Esophagus squamous epithelium (tissue), 5 donors: ENCODE data around the gene C6orf62. TPM values are rescaled to one million over a fixed set of nuclear protein-coding genes. Genes with fewer than 3 reads are reported as not detected.
"Not testable (repeated sequence)": the region's sequence is repeated elsewhere in the genome, so short reads cannot be mapped to it uniquely, and the experiment has no call there.

Source experiments
- DNase-seq: peaks from one replicate; lab custom pipeline; 2025; lab: John Stamatoyannopoulos, UW
- H3K27ac ChIP-seq, 4 donors: fragments of 200-600 bp; sonication (generic); one replicate each; pipeline ENCODE4 v1.5.1; 2016 to 2019; ENCODE audit warnings: mild to moderate bottlenecking in 1 of 4
- H3K27me3 ChIP-seq, 4 donors: fragments of 200-600 bp; sonication (generic); 1 replicate in 3 of 4; 2 replicates in 1 of 4; pipeline versions ENCODE4 v1.5.1 to v1.6.0; 2017 to 2021; ENCODE audit warnings: antibody characterized with exemption in 1 of 4
- H3K36me3 ChIP-seq, 3 donors: fragments of 200-600 bp; sonication (generic); one replicate each; pipeline ENCODE4 v1.5.1; 2016 to 2019
- H3K4me1 ChIP-seq, 3 donors: fragments of 200-600 bp; sonication (generic); one replicate each; pipeline ENCODE4 v1.5.1; 2017 to 2019
- H3K4me3 ChIP-seq, 4 donors: fragments of 200-600 bp; sonication (generic); 1 replicate in 3 of 4; 2 replicates in 1 of 4; pipeline ENCODE4 v1.5.1; 2016 to 2019; ENCODE audit warnings: mild to moderate bottlenecking in 2 of 4, moderate library complexity in 1 of 4
- H3K9me3 ChIP-seq, 3 donors: fragments of 200-600 bp; sonication (generic); one replicate each; pipeline ENCODE4 v1.5.1; 2016 to 2019
- CTCF ChIP-seq, 6 experiments: fragments of 450-650 bp in 4 of 6; fragments of 200-600 bp in 2 of 6; sonication (generic) in 2 of 6; IDR thresholded peaks; one replicate each; pipeline ENCODE4 v1.5.1; 2016 to 2019; ENCODE audit warnings: antibody characterized with exemption in 6 of 6, mild to moderate bottlenecking in 4 of 6, moderate library complexity in 4 of 6
- POLR2A ChIP-seq, 4 donors: fragments of 450-650 bp; IDR thresholded peaks; one replicate each; pipeline ENCODE4 v1.6.1; 2017; ENCODE audit warnings: antibody characterized with exemption in 4 of 4, mild to moderate bottlenecking in 4 of 4, moderate library complexity in 3 of 4
- WGBS, 2 donors: methylation state at CpG; one replicate each; pipeline ENCODE4 v1.1.5; 2018; 5-methylcytosine and 5-hydroxymethylcytosine counted together
- intact Hi-C: fragments of 100-400 bp; cut with DNase I; formaldehyde crosslinking; loops from one replicate; pipeline ENCODE4 v1.15.0; 2022
- total RNA-seq, 4 donors: library from RNA; depleted of rRNA; stranded (reverse); fragments of >200 nt; gene quantifications; one replicate each; pipeline ENCODE4 v1.1.0, GENCODE V29; 2016
- donor health status: DM: yes; HTN: yes; CAD: no.

Gene C6orf62
- total RNA-seq, 4 donors from 2014 or later: 38.5 to 82.9 (median 54.8) TPM

- 79 to 92% methylated on average over 1 of the region's 1 CpG for WGBS, 2 donors
- H3K9me3 ChIP-seq: peaks cover 0 to 18% (median 15%) of the 10 kb centered on the region in 3 donors
- H3K36me3 ChIP-seq: no peaks in the 10 kb centered on the region
- peaks cover 0 to 10% (median 0%) of the 10 kb centered on the region in 3 donors for H3K4me1 ChIP-seq
- TF ChIP-seq CTCF (IDR thresholded peaks at IDR 0.05): no peak
- TF ChIP-seq POLR2A (IDR thresholded peaks at IDR 0.05): no peak
- intact Hi-C loops: no loop called here
- H3K27me3 ChIP-seq: no peaks in the 10 kb centered on the region
- H3K27ac ChIP-seq: no peak overlapping the region
- no peak overlapping the region for H3K4me3 ChIP-seq
- DNase-seq: no peak
Observed at GRCh38 chr6:24734166-24734565, 15.2 kb upstream of the C6orf62 start.

DNA sequence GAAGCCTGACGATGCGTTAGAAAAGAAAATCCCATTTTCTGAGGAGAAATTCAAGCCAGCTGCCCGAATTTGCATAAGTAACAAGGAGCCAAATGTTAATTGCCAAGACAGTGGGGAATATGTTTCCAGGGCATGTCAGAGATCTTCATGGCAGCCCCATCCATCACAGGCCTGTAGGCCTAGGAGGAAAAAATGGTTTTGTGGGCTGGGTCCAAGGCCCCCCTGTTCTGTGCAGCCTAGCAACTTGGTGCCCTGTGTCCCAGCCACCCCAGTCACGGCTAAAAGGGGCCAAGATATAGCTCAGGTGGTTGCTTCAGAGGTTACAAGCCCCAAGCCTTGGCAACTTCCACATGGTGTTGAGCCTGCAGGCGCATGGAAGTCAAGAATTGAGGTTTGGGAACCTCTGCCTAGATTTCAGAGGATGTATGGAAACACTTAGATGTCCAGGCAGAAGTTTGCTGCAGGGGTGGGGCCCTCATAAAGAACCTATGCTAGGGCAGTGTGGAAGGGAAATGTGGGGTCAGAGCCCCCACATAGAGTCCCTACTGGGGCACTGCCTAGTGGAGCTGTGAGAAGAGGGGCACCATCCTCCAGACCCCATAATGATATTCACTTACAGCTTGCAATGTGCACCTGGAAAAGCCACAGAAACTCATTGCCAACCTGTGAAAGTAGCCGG lies 12.6 kb upstream of the C6orf62 start:
- DNase-seq, H3K4me1 ChIP-seq, H3K4me3 ChIP-seq, H3K36me3 ChIP-seq, H3K27ac ChIP-seq, H3K27me3 ChIP-seq, intact Hi-C loops: not testable (repeated sequence)
- 83 to 87% methylated on average over 5 to 6 of the region's 6 CpGs for WGBS, 2 donors
- peaks cover 0 to 18% (median 15%) of the 10 kb centered on the region in 3 donors for H3K9me3 ChIP-seq

- intact Hi-C loops, H3K27me3 ChIP-seq, H3K4me3 ChIP-seq, H3K4me1 ChIP-seq, DNase-seq, H3K36me3 ChIP-seq, H3K27ac ChIP-seq: not testable (repeated sequence)
- H3K9me3 ChIP-seq: peaks cover 0 to 18% (median 15%) of the 10 kb centered on the region in 3 donors
- 89 to 93% methylated on average over 3 of the region's 3 CpGs for WGBS, 2 donors
Observed at GRCh38 chr6:24730653-24731052, 11.7 kb upstream of the C6orf62 start.

- TF ChIP-seq CTCF (IDR thresholded peaks at IDR 0.05): no peak
- no peak for TF ChIP-seq POLR2A (IDR thresholded peaks at IDR 0.05)
- intact Hi-C loops: no loop called here
- no peaks in the 10 kb centered on the region for H3K9me3 ChIP-seq
- no peak for DNase-seq
- WGBS, 2 donors: 91 to 92% methylated on average over 3 of the region's 3 CpGs
- no peak overlapping the region for H3K4me3 ChIP-seq
- no peak overlapping the region for H3K27ac ChIP-seq
- no peaks in the 10 kb centered on the region for H3K27me3 ChIP-seq
- peaks cover 0 to 16% (median 6%) of the 10 kb centered on the region in 3 donors for H3K4me1 ChIP-seq
- H3K36me3 ChIP-seq: no peaks in the 10 kb centered on the region
Observed at GRCh38 chr6:24723270-24723669, 4.3 kb upstream of the C6orf62 start.

DNA sequence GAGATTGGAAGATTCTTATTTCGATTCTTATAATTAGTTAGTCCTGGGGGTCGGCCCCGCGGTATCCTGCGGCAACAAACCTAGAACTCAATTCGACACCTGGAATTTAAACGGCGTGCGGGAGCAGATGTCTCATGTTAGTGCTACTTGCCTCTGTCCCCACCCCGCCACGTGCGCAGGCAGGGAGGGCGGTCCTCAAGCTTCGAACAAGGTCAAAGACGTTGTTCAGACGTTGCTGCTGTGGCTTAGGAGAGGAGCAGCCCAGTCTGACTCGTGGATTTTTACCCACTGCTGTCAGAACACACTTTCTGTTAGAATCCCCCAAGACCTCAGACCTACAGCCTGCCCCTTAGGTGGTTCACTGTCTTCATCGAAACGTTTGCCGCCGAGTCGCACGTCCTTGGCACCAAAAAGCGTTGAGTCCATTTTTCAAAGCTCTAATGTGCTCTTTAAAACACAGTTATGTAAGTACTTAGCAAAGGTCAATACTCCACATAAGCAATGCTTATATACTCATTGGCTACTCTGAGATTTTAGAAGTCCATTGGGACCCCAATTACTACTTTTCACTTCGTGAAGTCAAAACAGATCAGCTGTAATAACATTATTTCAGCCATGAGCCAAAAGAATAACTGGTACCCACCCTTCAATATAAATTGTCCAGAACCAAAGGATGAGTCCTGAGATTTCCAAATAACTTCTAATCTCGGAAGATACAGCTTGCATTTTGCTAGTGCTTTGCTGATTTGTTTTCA lies 2.7 kb upstream of the C6orf62 start:
- TF ChIP-seq CTCF (IDR thresholded peaks at IDR 0.05) (no peak), POLR2A (IDR thresholded peaks at IDR 0.05) (peak in 3 of 4 donors; percentile 31 to 86 (median 83))
- Histone ChIP-seq H3K4me3 (peak overlapping the region; percentile 46 to 100 (median 84)), H3K27me3 (no peaks in the 10 kb centered on the region), H3K4me1 (peaks cover 0 to 33% (median 14%) of the 10 kb centered on the region in 3 donors), H3K36me3 (peaks cover 0 to 9% (median 0%) of the 10 kb centered on the region in 3 donors), H3K27ac (peak overlapping the region; percentile 96 to 100 (median 100)), H3K9me3 (no peaks in the 10 kb centered on the region)
- WGBS, 2 donors: 7 to 9% methylated on average over 25 to 26 of the region's 26 CpGs
- intact Hi-C loops: no loop called here
- DNase-seq: peak; percentile 87
